Hematopoietic multipotent progenitor cell treated with erythropoietin and hydrocortisone succinate and interleukin-3 and kit ligand, for 8 days (in vitro differentiated cells): ENCODE results near the gene SLN.

Experiments
- DNase-seq: peaks from one replicate; pipeline ENCODE4 v3.0.0-alpha.2; 2015

SLN gene

DNA sequence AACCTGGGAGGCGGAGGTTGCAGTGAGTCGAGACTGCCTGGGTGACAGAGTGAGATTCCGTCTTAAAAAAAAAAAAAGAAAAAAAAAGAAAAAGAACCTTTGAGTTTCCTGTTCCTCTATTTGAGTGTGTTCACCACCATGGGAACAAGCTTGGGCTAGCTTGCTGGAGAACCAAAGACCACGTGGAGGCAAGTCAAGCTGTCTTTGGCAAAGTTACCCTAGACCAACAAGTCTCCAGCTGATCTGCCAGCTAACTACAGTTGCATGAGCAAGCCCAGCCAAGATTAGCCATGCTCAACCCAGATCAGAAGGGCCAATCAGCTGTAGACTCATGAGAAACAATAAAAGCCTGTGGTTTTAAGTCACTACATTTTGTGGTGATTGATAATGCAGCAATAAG is 29.7 kb downstream of the SLN start:
- no peak for DNase-seq

DNA sequence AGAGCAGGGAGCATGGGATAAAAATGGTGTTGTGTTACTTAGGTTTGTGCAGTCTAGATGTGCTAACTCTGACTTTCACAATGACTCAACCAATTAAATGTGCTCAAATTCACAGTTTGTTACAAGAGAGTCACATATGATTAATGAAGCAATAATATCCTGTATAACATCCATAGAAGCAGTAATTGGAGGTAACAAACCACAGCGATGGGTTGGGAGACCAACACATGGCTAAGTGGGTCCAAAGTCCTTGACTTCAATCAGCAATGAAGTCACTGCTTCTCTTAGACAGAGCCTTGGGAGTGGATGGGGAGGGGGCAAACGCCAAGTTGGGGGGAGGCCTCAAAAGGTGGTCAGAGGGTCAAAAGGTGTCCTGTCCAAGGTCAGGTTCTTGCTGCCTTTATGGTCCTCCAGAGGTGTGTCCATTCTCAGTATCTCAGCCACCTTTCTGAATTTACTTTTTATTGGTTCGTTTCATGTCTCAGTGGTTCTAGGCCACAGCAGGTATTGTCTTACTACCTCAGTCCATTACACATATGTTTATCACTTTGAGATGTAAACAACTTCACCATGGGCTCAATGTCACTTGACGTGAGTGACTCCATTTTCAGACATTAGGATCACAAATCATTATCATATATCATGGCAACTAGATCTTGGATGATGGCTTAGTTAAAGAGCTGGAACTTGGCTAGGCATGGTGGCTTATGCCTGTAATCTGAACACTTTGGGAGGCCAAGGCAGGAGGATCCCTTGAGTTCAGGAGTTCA is 32.4 kb downstream of the SLN start:
- no peak for DNase-seq

DNA sequence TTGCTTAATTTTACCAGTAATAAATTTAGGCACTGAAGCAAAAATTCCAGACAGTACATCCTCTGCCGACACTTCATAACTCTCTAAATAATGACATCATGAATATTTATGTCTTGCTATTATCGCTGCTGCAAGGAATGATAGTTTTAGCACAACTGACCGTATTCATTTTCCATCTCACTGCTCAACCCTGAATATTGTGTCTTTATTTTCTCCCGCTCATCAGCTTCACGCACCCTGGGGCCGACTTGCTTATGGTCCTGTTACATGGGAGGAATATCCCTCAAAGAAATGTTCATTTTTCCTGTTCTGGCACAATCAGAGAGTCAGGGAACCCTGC is 33.3 kb downstream of the SLN start:
- no peak for DNase-seq

DNA sequence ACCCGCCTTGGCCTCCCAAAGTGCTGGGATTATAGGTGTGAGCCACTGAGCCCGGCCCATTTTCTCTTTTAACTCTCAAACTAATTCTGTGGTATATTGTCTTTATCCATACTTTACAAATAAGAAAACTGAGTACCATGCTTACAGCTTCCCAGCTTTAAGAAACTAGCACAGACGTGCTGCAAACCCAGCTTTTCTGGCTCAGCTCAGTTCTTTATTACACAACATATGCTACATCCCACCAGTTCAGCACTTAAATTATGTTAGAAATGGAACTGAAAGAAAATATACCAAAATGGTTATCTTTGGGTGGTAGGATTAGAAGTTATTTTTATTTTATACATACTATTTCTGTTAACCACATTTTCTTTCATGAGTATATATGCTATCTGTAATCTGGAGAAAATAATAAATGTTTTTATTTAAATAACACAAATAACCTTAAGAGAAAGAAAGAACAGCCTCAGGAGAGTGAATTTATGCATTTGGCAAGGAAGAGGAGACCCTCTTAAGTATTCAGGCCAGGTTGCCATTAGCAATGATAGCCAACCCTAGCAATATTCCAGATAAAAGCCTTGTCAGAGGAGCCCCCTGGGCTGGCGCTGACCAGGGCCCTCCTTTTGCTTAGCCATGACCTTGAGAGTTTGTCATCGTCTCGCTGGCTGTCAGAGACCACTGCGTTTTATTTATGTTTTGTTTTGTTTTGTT is 33.8 kb downstream of the SLN start:
- DNase-seq, result no peak

DNA sequence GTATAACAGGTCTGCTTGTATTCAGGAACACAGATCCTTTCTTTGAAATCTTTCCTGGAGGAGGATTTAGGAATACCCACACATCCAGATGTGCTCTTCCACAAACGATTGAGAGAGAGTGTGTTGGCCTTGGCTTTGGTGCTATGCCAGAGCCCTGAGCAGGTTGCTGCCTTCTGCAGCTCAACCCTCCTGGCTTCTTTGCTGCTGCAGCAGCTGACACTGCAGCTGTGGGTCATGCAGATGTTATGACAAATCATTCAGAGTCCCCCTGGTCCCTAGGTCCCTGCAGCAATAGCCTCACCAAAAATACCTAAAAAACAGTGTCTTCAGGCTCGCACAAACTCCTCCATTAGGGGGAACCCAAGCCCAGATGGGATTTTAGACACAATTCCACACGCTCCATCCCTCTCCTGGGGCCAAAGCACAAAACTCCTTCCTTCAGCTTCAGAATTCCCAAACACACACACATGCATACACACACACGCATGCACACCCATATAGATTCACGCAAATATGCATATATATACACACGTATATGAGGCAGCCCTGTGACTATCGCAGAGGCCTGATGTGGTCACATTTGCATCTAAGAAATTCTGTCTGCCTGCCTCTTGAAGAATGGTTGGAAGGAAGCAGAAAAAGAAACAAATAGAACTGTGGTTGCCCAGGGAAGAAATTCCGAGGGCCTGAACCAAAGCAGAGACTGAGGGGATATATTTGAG is 35.4 kb downstream of the SLN start:
- no peak for DNase-seq

DNA sequence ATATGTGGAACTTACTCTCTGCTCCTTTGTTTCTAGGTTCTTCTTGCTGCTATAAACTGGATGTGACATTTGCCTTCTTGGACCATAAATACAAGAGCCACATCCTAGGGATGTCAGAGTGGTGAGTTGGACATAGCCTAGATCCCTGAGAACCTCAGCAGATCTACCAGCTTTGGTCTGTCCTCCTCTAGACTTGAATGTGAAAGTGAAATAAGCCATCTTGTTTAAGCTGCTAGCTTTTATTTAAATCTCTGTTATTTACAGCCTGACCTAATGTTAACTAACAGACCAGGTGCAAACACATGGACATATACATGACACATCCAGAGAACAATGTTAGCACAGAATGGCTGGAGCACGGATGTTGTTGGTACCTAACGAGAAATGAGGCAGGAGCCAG is 36.0 kb downstream of the SLN start:
- no peak for DNase-seq

DNA sequence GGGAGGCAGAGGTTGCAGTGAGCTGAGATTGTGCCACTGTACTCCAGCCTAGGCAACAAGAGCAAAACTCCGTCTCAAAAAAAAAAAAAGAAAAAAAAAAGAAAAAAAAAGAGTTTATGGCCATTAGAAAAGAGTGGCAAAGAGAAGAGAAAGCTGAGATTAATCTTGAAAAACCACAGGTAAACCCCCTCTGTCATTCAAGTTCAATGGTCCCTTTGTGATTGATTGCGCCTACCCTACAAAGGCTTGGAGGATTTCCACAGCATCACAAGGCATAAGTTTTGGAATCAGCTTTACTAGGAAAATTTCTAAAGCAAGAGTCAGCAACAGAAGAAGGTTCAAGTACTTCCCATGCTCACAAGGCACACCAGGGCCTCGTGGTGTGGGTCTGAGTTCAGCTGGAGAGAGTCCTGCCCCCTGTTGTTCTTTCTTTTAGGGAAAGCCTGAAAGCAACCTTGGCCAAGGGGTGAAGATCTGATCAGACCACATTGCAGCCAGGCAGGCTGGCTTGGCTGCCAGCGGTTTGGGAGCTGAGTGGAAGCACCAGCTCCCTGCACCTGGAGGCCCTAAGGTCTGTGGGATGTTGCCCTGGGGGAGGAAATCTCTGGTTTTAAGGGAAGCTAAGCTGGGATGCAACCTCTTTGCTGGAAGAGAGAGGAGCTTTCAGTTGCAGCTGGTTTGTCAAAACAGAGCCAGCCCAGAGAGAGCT is 41.8 kb downstream of the SLN start:
- DNase-seq, result no peak

DNA sequence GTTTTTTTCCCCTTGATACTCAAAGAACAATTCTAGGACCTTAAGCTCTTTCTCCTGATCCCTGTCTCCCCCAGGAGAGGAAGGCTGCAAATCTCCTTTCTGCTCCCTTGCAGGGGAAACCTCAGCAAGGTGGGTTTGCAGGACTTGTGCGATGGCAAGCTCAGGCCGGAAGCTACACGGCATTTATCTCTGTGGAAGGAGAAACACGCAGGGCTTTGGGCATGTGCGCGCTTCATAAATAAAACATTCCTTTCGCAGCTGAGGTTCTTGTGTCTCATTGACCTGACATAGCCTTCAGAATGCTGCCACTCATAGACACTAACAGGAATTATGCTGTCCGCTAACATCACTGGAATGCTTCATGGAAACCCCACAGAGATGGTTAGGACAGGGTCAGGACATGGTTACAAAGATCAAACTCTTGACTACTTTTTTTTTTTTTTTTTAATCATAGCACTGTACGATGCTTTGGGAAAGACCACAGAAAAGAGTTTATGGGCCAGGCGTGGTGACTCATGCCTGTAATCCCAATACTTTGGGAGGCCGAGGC is 42.6 kb downstream of the SLN start:
- no peak for DNase-seq

DNA sequence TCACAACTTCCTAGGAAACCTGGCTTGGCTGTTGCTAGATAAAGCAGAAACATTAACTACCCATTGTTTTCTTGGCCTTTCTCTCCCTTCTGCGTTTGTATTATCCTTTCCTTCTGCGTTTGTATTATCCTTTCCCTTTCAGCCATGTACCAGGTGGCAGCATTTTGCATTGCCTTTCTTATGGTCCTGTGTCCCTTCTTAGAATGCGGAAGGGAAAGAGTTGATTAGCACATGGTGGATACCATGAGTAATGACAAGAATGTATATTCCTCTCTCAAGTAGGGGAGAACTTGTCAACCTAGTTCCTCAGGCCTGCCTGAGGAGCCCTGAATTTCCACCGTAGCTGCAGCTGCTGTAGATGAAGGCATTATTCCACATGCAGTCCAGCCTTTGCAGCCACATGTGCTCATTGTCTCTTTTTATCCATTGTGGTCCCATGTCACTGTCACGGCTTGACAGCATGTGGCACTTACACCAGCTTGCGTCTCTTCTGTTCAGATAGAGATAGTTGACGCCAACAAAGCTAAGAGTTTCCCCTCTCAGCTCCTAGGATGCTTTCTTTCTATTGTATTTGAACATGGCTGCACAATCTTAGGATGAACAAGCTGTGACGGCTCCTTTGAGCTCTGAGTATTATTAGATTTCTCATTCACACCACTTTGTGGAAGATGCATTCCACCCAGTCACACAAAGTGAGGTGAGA is 44.8 kb downstream of the SLN start:
- DNase-seq, result no peak

DNA sequence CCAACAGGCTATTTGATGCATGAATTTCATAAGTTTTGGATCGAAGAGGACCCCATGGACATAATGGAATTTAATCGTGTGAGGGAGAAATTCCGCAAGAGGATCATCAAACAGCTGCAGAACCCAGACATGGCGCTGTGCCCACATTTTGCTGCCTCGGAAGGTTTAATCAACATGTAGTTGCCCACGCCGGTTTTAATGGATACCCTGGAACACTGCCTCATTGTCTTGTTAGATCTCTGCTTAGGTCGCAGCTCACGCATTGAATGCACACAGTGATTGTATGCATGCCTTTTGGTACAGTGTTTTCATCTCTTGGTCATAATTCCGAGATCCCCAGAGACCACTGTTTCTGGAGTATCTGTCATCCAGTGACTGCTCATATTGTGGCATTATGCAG is 46.8 kb downstream of the SLN start:
- DNase-seq, result no peak

DNA sequence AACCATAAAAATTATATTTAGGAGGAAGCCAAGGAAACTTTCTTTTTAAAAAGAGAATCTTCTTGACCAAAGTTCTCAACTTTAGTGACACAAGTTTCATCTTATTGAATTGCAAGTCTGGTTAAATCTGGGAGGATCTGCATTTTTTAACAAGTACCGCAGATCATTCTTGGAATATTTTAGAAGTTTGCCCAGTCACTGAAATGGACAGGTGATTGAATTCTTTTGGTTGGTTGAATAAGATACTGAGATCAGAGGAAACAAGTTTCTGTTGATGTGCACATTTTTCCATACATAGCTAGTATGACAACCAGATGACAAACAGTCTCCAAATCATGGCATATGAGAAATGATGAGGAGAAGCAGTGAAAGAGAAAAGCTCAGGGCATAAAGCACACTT is 50.2 kb downstream of the SLN start:
- no peak for DNase-seq

DNA sequence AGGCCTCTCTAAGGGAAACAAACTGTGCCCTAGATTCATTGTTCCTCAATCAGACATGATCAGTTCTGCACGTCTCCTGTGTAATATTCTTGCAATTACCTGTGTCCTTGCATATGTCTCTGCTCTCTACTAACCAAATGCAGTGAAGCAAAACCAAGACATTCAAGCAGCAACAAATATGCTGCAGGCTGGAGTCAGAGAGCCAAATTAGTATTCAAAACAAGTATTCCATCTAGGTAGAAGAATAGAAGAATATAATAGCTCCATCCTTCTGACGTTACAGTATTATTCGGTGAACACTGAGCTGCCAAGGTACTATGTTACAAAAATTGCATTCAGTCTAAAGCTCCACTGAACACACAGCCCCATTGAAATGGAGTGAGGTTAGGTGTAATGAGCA is 51.8 kb downstream of the SLN start:
- DNase-seq, result no peak

DNA sequence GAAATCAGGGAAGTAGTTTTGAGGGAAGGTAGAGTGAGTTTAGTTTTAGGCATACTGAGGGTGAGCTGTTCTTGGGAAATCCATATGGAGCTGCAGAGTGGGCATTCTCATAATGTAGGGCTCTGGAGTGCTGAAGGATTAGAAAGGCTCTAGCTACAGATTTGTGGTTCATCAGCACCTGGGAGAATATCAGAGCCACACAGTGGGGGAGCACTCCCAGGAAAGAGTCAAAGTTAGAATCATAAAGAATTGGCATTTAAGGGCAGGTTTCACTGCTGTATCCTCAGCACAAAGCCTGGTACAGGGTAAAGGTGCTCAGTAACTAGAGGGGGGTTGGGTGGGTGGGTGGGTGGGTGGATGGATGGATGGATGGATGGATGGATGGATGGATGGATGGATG is 52.5 kb downstream of the SLN start:
- no peak for DNase-seq
